ENCODE data around the gene PCP4.

The PCP4 gene

GRCh38 chr21:39968010-39968409, 100.8 kb downstream of the PCP4 start:
- Histone ChIP-seq H3K27ac (ENCODE audit: low read length) (no peak overlapping the region), H3K36me3 (ENCODE audit: control insufficient read depth, insufficient read depth, low read length) (no peaks in the 10 kb centered on the region), H3K4me1 (ENCODE audit: control insufficient read depth, insufficient read depth, low read length) (no peaks in the 10 kb centered on the region), H3K9me3 (ENCODE audit: control insufficient read depth, insufficient read depth, low read length) (no peaks in the 10 kb centered on the region), H3K4me3 (ENCODE audit: low read length) (no peak overlapping the region), H3K27me3 (ENCODE audit: control insufficient read depth, insufficient read depth, low read length) (no peaks in the 10 kb centered on the region)
- WGBS (ENCODE audit: insufficient coverage, insufficient read length), result no CpG with 5 or more reads among the region's 2 CpGs
- peak; percentile 1 for DNase-seq (ENCODE audit: low read depth, low spot score)

- no peak for DNase-seq (ENCODE audit: low read depth, low spot score)
- WGBS (ENCODE audit: insufficient coverage, insufficient read length), result no CpG with 5 or more reads among the region's 8 CpGs
- H3K9me3 ChIP-seq (ENCODE audit: control insufficient read depth, insufficient read depth, low read length), result no peaks in the 10 kb centered on the region
- no peak overlapping the region for H3K27ac ChIP-seq (ENCODE audit: low read length)
- H3K27me3 ChIP-seq (ENCODE audit: control insufficient read depth, insufficient read depth, low read length), result no peaks in the 10 kb centered on the region
- H3K4me3 ChIP-seq (ENCODE audit: low read length), result no peak overlapping the region
- no peaks in the 10 kb centered on the region for H3K4me1 ChIP-seq (ENCODE audit: control insufficient read depth, insufficient read depth, low read length)
- no peaks in the 10 kb centered on the region for H3K36me3 ChIP-seq (ENCODE audit: control insufficient read depth, insufficient read depth, low read length)
These were observed 102.6 kb downstream of the PCP4 start for GRCh38 chr21:39969691-39970364.

GRCh38 chr21:39971956-39972355, 104.7 kb downstream of the PCP4 start:
- no peak overlapping the region for H3K4me3 ChIP-seq (ENCODE audit: low read length)
- DNase-seq (ENCODE audit: low read depth, low spot score), result no peak
- no CpG with 5 or more reads among the region's 2 CpGs for WGBS (ENCODE audit: insufficient coverage, insufficient read length)

GRCh38 chr21:39972471-39972870, 105.2 kb downstream of the PCP4 start:
- no CpG with 5 or more reads among the region's 4 CpGs for WGBS (ENCODE audit: insufficient coverage, insufficient read length)
- no peaks in the 10 kb centered on the region for H3K4me1 ChIP-seq (ENCODE audit: control insufficient read depth, insufficient read depth, low read length)
- DNase-seq (ENCODE audit: low read depth, low spot score), result no peak
- H3K27ac ChIP-seq (ENCODE audit: low read length), result no peak overlapping the region
- H3K27me3 ChIP-seq (ENCODE audit: control insufficient read depth, insufficient read depth, low read length), result no peaks in the 10 kb centered on the region
- no peaks in the 10 kb centered on the region; the same call in 1 of the 2 replicates for H3K9me3 ChIP-seq (ENCODE audit: control insufficient read depth, insufficient read depth, low read length)
- H3K4me3 ChIP-seq (ENCODE audit: low read length), result no peak overlapping the region
- H3K36me3 ChIP-seq (ENCODE audit: control insufficient read depth, insufficient read depth, low read length), result no peaks in the 10 kb centered on the region

More at GRCh38 chr21:39971956-39972355, 104.7 kb downstream of the PCP4 start:
- Histone ChIP-seq H3K4me1 (ENCODE audit: control insufficient read depth, insufficient read depth, low read length) (no peaks in the 10 kb centered on the region), H3K27me3 (ENCODE audit: control insufficient read depth, insufficient read depth, low read length) (no peaks in the 10 kb centered on the region), H3K36me3 (ENCODE audit: control insufficient read depth, insufficient read depth, low read length) (no peaks in the 10 kb centered on the region), H3K9me3 (ENCODE audit: control insufficient read depth, insufficient read depth, low read length) (no peaks in the 10 kb centered on the region; the same call in 1 of the 2 replicates), H3K27ac (ENCODE audit: low read length) (no peak overlapping the region)

- Histone ChIP-seq H3K9me3 (ENCODE audit: control insufficient read depth, insufficient read depth, low read length) (no peaks in the 10 kb centered on the region; the same call in 1 of the 2 replicates), H3K4me1 (ENCODE audit: control insufficient read depth, insufficient read depth, low read length) (no peaks in the 10 kb centered on the region), H3K27me3 (ENCODE audit: control insufficient read depth, insufficient read depth, low read length) (no peaks in the 10 kb centered on the region), H3K36me3 (ENCODE audit: control insufficient read depth, insufficient read depth, low read length) (no peaks in the 10 kb centered on the region), H3K4me3 (ENCODE audit: low read length) (no peak overlapping the region), H3K27ac (ENCODE audit: low read length) (no peak overlapping the region)
- no CpG with 5 or more reads among the region's 14 CpGs for WGBS (ENCODE audit: insufficient coverage, insufficient read length)
- no peak for DNase-seq (ENCODE audit: low read depth, low spot score)
These were observed 105.9 kb downstream of the PCP4 start for GRCh38 chr21:39972976-39973770.

GRCh38 chr21:39976800-39977199, 109.6 kb downstream of the PCP4 start:
- H3K9me3 ChIP-seq (ENCODE audit: control insufficient read depth, insufficient read depth, low read length), result no peaks in the 10 kb centered on the region; the same call in 1 of the 2 replicates
- H3K27ac ChIP-seq (ENCODE audit: low read length), result no peak overlapping the region
- no CpG with 5 or more reads among the region's 5 CpGs for WGBS (ENCODE audit: insufficient coverage, insufficient read length)
- no peaks in the 10 kb centered on the region for H3K27me3 ChIP-seq (ENCODE audit: control insufficient read depth, insufficient read depth, low read length)
- no peak overlapping the region for H3K4me3 ChIP-seq (ENCODE audit: low read length)
- no peaks in the 10 kb centered on the region for H3K36me3 ChIP-seq (ENCODE audit: control insufficient read depth, insufficient read depth, low read length)
- H3K4me1 ChIP-seq (ENCODE audit: control insufficient read depth, insufficient read depth, low read length), result no peaks in the 10 kb centered on the region
- DNase-seq (ENCODE audit: low read depth, low spot score), result no peak

Measured in iPS DF 6.9 (cell line).